Heart left ventricle (tissue), 16 donors: ENCODE measurements around the gene CNTROB. TPM values are rescaled to one million over a fixed set of nuclear protein-coding genes. Genes with fewer than 3 reads are reported as not detected.

Experiments used
- ATAC-seq, 4 donors: fragments of 200-7000 bp; cut with Tn5 transposase; one replicate each; pipeline ENCODE4 v1.9.1; 2020 to 2022; ENCODE audit warnings: moderate library complexity in 4 of 4, mild to moderate bottlenecking in 3 of 4, moderate number of reproducible peaks in 1 of 4
- DNase-seq, 5 donors: peaks; one replicate each; pipeline ENCODE4 v3.0.0-alpha.2; 2020
- H3K27ac ChIP-seq, 12 donors: fragments of 200-600 bp; sonication (generic) in 4 of 12; one replicate each; pipeline versions ENCODE4 v1.5.0 to v1.8.0; 2016 to 2022; ENCODE audit warnings: mild to moderate bottlenecking in 2 of 12
- H3K27me3 ChIP-seq, 9 donors: fragments of 200-600 bp; sonication (generic) in 2 of 9; one replicate each; pipeline versions ENCODE4 v1.5.1 to v1.8.0; 2016 to 2022; ENCODE audit warnings: mild to moderate bottlenecking in 3 of 9
- H3K36me3 ChIP-seq, 9 donors: fragments of 200-600 bp; sonication (generic) in 2 of 9; one replicate each; pipeline versions ENCODE4 v1.5.0 to v1.8.0; 2018 to 2022; ENCODE audit warnings: mild to moderate bottlenecking in 2 of 9
- H3K4me1 ChIP-seq, 12 donors: fragments of 200-600 bp; sonication (generic) in 4 of 12; one replicate each; pipeline versions ENCODE4 v1.5.0 to v1.8.0; 2016 to 2022; ENCODE audit warnings: mild to moderate bottlenecking in 3 of 12
- H3K4me3 ChIP-seq, 12 donors: fragments of 200-600 bp; sonication (generic) in 4 of 12; one replicate each; pipeline versions ENCODE4 v1.5.0 to v1.8.0; 2017 to 2022; ENCODE audit warnings: mild to moderate bottlenecking in 9 of 12, moderate library complexity in 4 of 12
- H3K9me3 ChIP-seq, 12 donors: fragments of 200-600 bp; sonication (generic) in 4 of 12; one replicate each; pipeline versions ENCODE4 v1.5.0 to v1.8.0; 2016 to 2022; ENCODE audit warnings: mild to moderate bottlenecking in 1 of 12
- CTCF ChIP-seq, 12 donors: fragments of 200-600 bp; sonication (generic) in 4 of 12; IDR thresholded peaks; one replicate each; pipeline versions ENCODE4 v1.5.0 to v1.8.0; 2018 to 2022; ENCODE audit warnings: antibody characterized with exemption in 12 of 12, mild to moderate bottlenecking in 5 of 12
- POLR2A ChIP-seq, 2 donors: fragments of 450-650 bp; IDR thresholded peaks; one replicate each; pipeline ENCODE4 v1.6.1; 2017; ENCODE audit warnings: antibody characterized with exemption in 2 of 2, mild to moderate bottlenecking in 2 of 2, moderate library complexity in 2 of 2
- WGBS, 4 donors: extraction: QIAGEN DNeasy Blood & Tissue Kit in 2 of 4; methylation state at CpG; one replicate each; pipeline versions ENCODE4 v1.1.5 to v1.1.7; 2013 to 2018; 5-methylcytosine and 5-hydroxymethylcytosine counted together
- intact Hi-C, 10 donors: fragments of 100-400 bp; cut with DNase I; formaldehyde crosslinking; loops; one replicate each; pipeline versions ENCODE4 v1.11.1 to v1.14.2; 2022
- polyA plus RNA-seq, 2 donors: library from polyadenylated mRNA; stranded (reverse); fragments of 200-250 nt; gene quantifications; one replicate each; pipeline ENCODE4 v1.2.3, GENCODE V29; 2013
- total RNA-seq, 9 donors: library from RNA; depleted of rRNA in 2 of 9; stranded (reverse); fragments of >200 nt in 2 of 9; fragmentation: NEBNext Ultra II Directional in 3 of 9; extraction: Animal tissue kit (Norgen Biotek cat#: 25700) in 3 of 9; gene quantifications; one replicate each; pipeline versions ENCODE4 v1.1.0 to v1.2.4, GENCODE V29; 2016 to 2023
- donor health status: ischemic (EF 13 %, LVEDD 7.1; RV severe dilation, severe dysfunction).
- donor health status: healthy with polysubstance abuse.
- donor health status: DM: no; HTN: yes; CAD: no.
- donor health status: DM: no; HTN: no; CAD: no.
- donor health status: ischemic (EF 25% LVEDD 6.9; RV normal size, moderate dysfunction).
- donor health status: ischemic (EF 25% LVEDD 5.7; RV mildly dilated, moderate dysfunction).
- donor health status: healthy.
- donor health status: DM: yes; HTN: yes; CAD: no.
- donor health status: ischemic (EF 35%, LVEDD 5.7; RV mildly dilated, moderate dysfunction).
- donor health status: nonischemic (EF 11% LVEDD 7.7; RV severe dilation, severe dysfunction).
- donor health status: DM: yes; HTN: yes; CAD: no.
- donor health status: PGD.
- donor health status: ischemic (EF 29% LVEDD 5.4; RV normal size, mild dysfunction).
- donor health status: nonischemic (EF 23%, LVEDD 6.1; RV moderate dilation, normal function).

CNTROB gene
- total and polyA plus RNA-seq, 11 donors, result 7.9 to 19.2 (median 11.2) TPM

- Histone ChIP-seq H3K4me1 (no peaks in the 10 kb centered on the region), H3K36me3 (no peaks in the 10 kb centered on the region), H3K27me3 (peaks cover 0 to 12% (median 0%) of the 10 kb centered on the region in 9 donors), H3K4me3 (no peak overlapping the region), H3K27ac (no peak overlapping the region), H3K9me3 (peaks cover 0 to 8% (median 2%) of the 10 kb centered on the region in 12 donors)
- TF ChIP-seq CTCF (IDR thresholded peaks at IDR 0.05) (no peak), POLR2A (IDR thresholded peaks at IDR 0.05) (no peak)
- 87 to 89% (median 88%) methylated on average over 6 of the region's 6 CpGs for WGBS, 4 donors
- intact Hi-C loops, result no loop called here
- DNase-seq (no peak), ATAC-seq (no peak)
Measured at GRCh38 chr17:7969433-7969832, 37.4 kb downstream of the CNTROB start.

DNA sequence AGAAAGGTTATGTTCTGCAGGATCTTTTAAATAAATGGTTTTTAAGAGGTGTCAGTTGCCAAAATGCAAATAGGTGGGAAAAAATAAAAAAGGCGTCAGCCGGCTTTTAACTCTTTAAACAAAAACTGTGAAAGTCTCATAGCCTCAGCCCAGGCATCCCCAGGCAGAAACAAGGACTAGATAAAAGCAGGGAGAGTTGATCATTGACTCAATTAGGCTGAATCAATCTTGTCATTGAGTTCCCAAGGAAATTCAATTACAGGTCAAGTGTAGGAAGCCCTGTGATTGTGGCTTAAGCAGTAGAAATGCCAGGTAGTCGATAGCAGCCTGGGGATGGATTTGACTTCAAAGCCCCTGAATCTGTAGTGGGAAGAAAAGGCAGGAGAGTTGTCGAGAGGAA, 39.6 kb downstream of the CNTROB start:
- H3K27ac ChIP-seq, result no peak overlapping the region
- ATAC-seq (no peak), DNase-seq (no peak)
- TF ChIP-seq CTCF (IDR thresholded peaks at IDR 0.05) (no peak), POLR2A (IDR thresholded peaks at IDR 0.05) (no peak)
- H3K4me1 ChIP-seq, result no peaks in the 10 kb centered on the region
- H3K36me3 ChIP-seq, result no peaks in the 10 kb centered on the region
- 75 to 84% (median 77%) methylated on average over 4 of the region's 4 CpGs for WGBS, 4 donors
- intact Hi-C loops, result no loop called here
- H3K9me3 ChIP-seq, result peaks cover 0 to 21% (median 11%) of the 10 kb centered on the region in 12 donors
- H3K4me3 ChIP-seq, result no peak overlapping the region
- peaks cover 0 to 17% (median 0%) of the 10 kb centered on the region in 9 donors for H3K27me3 ChIP-seq

GRCh38 chr17:7972131-7972785, 40.3 kb downstream of the CNTROB start:
- intact Hi-C loops, result no loop called here
- 92 to 97% (median 94%) methylated on average over 8 of the region's 8 CpGs for WGBS, 4 donors
- DNase-seq, result no peak

More at GRCh38 chr17:7972131-7972785, 40.3 kb downstream of the CNTROB start:
- TF ChIP-seq POLR2A (IDR thresholded peaks at IDR 0.05) (no peak), CTCF (IDR thresholded peaks at IDR 0.05) (peak in 4 of 12 donors; percentile 6 to 22 (median 12))
- H3K36me3 ChIP-seq, result no peaks in the 10 kb centered on the region
- ATAC-seq, result no peak
- no peak overlapping the region for H3K27ac ChIP-seq
- H3K4me1 ChIP-seq, result no peaks in the 10 kb centered on the region
- H3K9me3 ChIP-seq, result peaks cover 0 to 21% (median 11%) of the 10 kb centered on the region in 12 donors
- H3K4me3 ChIP-seq, result no peak overlapping the region
- H3K27me3 ChIP-seq, result peaks cover 0 to 17% (median 0%) of the 10 kb centered on the region in 9 donors
